Fibroblast of villous mesenchyme (primary cell): ENCODE results near the gene GPALPP1. TPM values are rescaled to one million over a fixed set of nuclear protein-coding genes. Genes with fewer than 3 reads are reported as not detected.
"Not testable (repeated sequence)": the region's sequence is repeated elsewhere in the genome, so short reads cannot be mapped to it uniquely, and the experiment has no call there.

Source experiments
- DNase-seq: peaks from one replicate; pipeline ENCODE4 v3.0.0-alpha.2; 2010; ENCODE audit warnings: low read depth
- H3K4me3 ChIP-seq: 2 replicates; pipeline ENCODE4 v1.5.1; 2011; ENCODE audit warnings: low read depth, mild to moderate bottlenecking, low read length
- CTCF ChIP-seq: IDR thresholded peaks from 2 replicates; pipeline ENCODE4 v1.5.1; 2012; ENCODE audit warnings: low read depth, mild to moderate bottlenecking, low read length; ENCODE audit not compliant: insufficient read depth
- total RNA-seq: library from RNA; depleted of rRNA; stranded (reverse); fragments of >200 nt; gene quantifications from 2 replicates; pipeline ENCODE4 v1.2.3, GENCODE V29; 2012

GPALPP1 gene
- total RNA-seq, 1 donor: 31.1 TPM

- H3K4me3 ChIP-seq: no peak overlapping the region
- TF ChIP-seq CTCF: no peak
- peak; percentile 93 for DNase-seq
These were observed 66.0 kb downstream of the GPALPP1 start for GRCh38 chr13:45055198-45055901.

- H3K4me3 ChIP-seq: no peak overlapping the region
- TF ChIP-seq CTCF: no peak
- peak; percentile 24 for DNase-seq
These were observed 66.7 kb downstream of the GPALPP1 start for GRCh38 chr13:45055902-45056648.

- H3K4me3 ChIP-seq: no peak overlapping the region
- no peak for TF ChIP-seq CTCF
- no peak for DNase-seq
These were observed 70.7 kb downstream of the GPALPP1 start for GRCh38 chr13:45060062-45060461.

GRCh38 chr13:45063261-45063860 is 74.0 kb downstream of the GPALPP1 start:
- H3K4me3 ChIP-seq: no peak overlapping the region
- no peak for TF ChIP-seq CTCF
- DNase-seq: peak; percentile 40

- not testable (repeated sequence) for DNase-seq, H3K4me3 ChIP-seq
These were observed 74.6 kb downstream of the GPALPP1 start for GRCh38 chr13:45063889-45064288.

GRCh38 chr13:45064889-45065288 is 75.6 kb downstream of the GPALPP1 start:
- DNase-seq: no peak
- no peak for TF ChIP-seq CTCF
- no peak overlapping the region for H3K4me3 ChIP-seq
